Activated CD4-positive, alpha-beta T cell treated with anti-CD3 and anti-CD28 coated beads, Interleukin-2, amount 50 U/mL, for 4 hours (primary cell): ENCODE measurements around the gene HTT.

Experiments used
- DNase-seq, 2 experiments: peaks; one replicate each; pipeline ENCODE4 v3.0.0-alpha.2; 2020

HTT gene

DNA sequence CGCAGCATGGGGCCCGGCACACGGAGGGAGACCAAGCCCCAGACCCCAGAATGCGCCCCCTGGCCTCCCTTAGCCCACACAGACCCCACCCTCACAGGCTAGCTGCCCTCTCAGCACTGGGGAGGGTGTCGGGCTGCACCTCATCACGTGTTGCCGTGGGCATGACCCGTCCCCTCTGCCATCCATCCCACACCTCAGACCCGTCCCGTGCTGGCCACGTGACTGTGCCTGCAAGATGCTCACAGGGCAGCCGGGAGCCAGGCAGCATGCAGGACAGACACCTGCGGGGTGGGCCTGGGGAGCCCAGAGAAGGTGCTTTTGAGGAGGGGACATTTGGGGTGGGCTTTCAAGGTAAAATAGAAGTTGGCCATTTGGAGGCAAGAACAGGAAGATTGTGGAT, 179.3 kb downstream of the HTT start:
- DNase-seq = no peak

DNA sequence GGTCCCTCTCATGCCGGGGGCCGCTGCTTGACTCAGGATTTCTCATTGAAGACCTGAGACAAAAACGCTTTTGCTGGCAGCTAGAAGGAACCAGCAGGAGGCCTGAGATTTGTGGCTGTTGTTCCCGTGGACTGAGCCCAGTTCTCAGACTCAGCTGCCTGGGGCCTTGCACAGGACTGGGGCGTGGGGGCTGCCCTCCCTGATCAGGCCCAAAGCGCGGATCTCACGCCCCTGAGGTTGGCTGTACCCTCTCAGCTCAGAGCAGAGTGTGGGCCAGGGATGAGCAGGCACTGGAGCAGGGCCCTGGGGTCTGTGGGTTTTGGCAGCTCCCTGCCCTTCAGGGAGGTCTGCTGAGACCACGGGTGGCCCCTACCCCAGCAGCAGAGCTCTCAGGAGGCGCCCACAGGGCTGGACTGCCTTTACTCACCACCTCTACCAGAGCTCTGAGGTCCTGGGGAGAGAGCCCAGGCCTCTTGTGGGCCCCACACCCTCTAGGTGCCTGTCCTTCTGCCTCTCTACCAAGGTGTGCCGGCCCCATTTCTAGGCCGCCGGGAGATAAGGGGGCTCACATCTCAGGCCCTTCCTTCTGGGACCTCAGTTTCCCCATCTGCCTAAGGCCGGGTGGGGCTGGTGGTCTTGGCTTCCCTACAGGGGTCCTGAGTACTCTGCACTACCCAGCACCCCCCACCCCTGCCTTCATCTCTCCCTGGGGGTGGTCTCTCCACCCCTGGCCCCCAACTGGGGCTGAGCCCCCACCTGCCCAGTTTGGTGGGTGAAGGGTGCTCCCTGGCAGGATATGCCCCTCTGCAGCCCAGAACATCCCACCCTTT, 180.0 kb downstream of the HTT start:
- no peak for DNase-seq

DNA sequence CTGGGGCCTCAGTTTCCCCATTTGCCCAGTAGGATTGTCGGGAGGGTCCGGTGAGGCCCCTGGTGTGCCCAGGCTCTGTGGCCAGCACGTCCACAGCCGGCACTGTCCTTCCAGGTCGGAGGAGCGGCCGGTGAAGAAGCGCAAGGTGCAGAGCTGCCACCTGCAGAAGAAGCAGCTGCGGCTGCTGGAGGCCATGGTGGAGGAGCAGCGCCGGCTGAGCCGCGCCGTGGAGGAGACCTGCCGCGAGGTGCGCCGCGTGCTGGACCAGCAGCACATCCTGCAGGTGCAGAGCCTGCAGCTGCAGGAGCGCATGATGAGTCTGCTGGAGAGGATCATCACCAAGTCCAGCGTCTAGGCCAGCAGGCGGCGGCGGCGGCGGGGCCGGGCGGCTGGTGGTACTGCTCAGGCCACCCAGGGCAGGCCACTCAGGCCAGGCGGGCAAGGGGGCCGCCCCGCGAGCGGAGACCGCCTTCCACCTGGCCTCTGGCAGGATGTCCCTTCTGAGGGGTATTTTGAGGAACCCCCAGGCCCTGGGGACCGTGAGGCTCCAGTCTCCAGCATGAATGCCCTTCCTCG, 181.2 kb downstream of the HTT start:
- no peak for DNase-seq

DNA sequence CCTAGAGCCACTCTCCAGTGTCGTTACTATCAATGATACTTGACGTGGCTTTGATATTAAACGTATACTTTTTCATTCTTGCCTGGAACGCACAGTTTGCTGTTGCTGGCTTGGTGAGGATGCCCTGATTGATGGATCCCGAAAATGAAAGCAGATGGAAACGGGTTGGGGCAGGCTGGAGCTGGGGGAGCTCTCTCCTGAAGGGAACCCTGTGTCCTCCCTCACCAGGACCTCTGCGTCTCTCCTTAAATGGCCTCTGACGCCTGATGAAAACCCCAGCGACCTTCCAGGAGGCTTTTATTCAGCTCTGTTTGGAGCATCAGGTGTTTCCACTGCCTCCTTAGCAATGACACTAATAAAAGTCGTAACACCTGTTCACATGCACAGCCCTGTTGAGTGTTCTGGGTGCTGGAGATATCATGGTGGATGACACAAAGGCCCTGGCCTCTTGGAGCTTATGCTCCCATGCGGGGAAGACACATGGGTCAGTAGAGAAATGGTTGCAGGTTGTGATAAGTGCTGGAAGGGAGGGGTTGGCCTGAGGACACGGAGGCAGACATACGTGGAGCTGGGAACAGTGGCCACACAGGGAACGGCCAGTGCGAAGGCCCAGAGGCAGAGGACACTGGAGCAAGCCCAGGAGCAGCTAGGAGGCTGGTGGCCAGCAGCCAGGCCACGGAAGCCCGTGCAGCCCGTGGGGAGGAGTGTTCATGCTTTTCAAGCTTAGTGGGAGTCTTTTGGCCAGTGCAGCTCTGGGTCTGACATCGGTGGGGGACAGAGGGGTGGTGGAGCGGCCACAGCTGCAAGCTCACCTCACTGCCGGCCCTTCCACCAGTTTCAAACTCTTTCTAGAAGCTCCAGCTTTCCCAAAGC, 182.0 kb downstream of the HTT start:
- DNase-seq = no peak

DNA sequence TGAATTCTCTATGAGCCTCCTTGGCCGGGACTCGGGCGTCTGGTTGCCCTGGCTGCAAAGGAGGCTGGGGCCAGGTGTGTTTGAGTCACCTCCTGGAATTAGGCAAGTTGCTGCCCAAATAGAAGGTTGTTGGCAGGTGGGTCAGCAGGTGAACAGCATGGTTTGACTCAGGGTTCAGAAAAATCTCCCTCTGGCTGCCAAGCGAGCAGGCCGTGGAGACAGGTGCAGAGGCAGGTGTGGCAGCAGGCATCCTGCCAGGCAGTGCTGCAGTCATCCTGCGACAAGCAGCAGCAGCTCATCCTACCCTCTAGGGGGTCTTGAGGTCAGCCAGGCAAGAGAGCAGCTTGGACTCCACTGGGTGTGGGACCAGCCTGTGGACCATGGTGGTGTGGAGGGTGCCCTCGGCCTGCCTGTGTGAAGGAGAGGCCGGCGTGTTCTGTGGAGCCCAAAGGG, 182.6 kb downstream of the HTT start:
- DNase-seq = no peak

DNA sequence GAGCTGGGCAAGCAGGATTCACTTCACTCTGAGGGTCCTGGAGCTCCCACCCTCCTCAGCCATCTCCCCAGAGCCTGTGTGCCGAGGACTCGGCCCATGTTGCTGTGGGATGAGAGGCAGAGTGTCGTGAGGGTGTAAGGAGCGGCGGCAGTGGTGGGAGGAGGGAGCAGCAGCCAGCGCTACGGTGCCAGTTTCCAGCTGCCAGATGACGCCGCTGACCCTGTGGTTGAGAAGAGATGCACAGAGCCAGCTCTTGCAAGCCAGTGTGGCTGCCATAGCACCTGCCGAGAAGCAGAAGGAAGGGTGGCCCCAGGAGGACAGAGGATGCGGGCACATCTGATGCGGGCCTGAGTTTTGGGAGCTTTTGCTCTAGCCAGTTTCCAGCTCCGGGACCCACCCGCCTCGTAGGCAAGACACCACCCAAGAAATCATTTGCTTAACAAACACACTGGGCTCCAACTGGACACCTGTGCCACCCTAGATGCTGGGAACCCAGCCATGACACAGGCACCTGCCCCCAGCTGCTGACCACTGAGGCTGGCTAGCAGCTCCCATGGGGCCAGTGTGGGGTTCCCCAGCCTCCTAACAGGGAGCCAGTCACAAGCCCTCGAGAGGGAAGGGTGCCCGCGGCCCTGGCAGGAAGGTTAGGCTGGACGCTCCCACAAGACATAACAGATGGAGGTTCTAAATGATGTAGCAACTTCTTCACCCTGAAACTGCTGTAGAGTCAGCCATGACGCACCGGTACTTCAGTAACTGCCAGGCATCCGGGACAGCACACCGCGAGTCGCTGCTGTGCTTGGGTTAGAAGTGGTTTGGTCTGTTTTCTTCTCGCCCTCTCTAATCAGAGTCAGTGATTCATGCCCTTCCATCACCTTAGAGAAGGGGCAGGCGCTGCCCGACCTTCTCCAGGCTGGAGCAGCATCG, 183.3 kb downstream of the HTT start:
- DNase-seq = no peak

DNA sequence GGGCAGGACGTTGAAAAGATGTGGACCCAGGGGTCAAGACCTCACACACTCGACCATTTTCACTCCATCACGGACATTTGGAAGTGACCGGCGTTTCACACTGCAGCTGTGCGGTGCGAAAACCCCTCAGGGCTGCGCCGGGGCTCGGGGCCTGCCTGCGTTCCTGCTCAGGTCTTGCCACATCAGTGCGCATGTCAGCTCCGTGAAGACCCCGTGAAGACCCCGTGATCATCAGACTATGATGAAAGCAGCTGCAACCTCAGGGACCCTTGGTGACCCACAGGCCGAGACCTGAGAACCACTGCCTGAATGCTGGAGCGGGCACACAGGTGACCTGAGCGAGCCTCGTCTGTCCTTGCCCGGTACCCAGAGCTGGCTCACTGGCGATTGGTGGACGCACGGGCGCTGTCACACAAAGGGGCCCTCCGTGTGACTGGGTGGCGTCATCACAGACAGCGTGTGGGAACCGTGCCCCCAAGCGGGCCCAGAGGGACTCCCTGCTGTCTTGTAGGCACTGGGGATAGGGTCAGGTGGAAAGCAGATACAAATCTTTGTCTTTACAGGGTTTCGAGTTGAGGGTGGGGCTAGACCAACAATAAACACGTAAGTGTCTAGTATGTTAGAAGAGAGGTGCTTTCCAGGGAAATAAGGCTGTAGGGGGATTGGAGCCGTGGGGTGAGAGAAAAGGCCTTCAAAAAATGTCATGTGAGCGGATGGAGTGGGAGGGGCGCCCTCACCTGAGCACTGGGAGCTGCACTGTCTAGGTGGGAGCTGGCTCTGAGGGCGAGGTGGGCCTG, 187.1 kb downstream of the HTT start:
- DNase-seq = no peak

DNA sequence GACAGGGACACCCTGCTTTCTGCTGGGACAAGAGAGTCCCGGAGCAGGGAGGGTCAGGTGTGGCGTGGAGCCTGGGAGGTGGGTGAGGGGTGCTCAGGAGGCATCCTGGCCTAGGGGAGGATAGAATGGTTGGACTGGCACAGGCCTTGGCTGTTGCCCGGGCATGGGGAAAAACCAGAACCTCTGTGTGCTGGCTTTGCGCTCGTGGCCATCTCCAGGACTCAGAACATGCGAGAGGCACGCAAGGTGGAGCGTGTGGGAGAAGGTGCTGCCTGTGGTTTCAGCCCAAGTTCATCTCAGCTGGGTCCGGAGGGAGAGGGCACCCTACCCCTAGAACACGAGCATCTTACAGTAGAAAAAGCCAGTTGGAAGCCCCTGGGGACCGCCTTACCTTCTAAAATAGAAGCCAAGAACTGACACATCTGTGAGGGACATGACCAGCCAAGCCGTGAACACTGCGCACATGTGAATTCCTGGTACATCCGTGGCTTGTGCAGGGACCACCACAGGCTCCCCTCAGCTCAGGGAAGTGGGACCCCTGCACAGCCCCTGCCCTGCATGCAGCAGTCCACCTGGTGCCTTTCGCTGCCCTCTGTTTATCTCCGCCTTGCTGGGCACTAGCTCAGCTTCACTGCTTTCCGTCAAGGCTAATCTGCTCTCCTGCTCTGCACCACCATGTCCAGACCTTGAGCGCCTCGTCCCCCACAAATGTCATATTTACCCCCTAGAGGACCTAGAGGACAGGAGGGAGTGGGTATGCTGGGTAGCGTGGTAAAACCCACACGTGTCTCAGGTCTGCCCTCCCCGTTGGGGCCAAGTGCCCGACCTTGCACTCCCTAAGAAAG, 187.9 kb downstream of the HTT start:
- DNase-seq = no peak

DNA sequence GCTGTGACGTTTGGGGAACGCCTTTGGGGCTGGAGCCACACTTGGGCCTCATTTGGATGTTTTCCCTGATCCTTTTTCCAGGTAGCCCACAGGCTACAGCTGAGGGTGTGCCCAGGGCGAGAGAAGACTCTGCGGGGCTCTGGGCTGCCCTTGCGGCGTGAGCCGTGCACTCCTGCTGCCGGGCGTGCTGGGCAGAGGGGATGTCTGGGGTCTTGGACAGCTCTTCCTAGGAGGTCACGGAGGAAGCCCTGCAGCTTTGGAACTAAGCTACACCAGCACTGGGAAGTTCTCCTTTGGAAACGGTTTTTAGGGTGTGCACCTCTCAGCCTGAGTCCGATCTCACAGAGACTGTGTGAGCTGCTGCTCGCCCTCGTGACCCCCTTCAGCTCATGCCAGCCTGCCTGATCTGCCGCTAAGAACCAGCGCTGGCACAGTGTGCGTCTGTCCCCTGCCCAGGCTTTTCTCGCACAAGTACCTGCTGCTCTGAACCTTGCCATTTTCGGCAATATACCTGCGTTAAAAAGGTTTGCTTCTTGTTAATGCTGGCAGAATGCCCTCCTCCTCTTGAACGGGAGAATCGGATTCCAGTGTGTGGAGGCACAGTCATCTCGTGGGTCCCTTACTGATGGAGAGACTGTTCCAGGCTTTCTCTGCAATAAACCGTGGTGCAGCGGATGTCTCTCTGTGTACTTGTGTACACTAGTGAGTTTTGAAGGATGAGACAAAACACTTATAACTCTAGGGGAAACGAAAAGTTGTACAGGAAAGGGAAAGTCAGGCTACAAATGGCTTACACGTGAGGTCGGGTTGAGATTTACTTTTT, 188.8 kb downstream of the HTT start:
- no peak for DNase-seq

DNA sequence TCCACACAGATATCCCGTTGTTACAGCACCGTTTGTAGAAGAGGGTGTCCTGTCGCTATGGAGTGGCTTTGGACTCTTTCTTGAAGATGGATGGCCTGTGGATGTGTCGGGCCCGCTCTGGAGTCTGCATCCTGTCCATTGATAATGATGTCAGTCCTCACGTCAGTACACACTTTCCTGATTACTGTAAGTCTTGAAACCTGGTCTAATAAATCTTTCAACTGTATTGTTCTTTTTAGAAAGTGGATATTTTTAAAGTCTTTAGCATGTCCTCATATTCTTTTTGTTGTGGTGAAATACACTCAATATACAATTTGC, 189.4 kb downstream of the HTT start:
- DNase-seq = no peak

DNA sequence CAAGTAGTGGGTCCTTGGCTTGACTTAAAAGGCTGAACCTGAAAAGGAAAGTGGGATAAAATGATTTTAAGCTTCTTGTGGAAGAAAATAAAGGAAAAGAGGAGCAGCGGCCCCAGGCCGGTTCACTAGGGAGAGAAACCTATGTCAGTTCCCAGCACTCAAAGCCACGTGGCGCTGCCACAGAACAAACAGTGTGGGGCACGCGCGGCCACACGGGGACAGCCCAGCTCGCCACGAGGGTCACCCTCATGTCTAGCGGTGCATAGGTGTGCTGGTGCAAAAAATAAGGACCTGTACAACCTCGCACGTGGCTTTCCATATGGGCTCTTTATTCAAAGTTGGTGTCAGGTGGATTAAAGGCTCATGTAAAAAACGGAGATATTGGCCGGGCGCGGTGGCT, 191.6 kb downstream of the HTT start:
- DNase-seq = no peak

DNA sequence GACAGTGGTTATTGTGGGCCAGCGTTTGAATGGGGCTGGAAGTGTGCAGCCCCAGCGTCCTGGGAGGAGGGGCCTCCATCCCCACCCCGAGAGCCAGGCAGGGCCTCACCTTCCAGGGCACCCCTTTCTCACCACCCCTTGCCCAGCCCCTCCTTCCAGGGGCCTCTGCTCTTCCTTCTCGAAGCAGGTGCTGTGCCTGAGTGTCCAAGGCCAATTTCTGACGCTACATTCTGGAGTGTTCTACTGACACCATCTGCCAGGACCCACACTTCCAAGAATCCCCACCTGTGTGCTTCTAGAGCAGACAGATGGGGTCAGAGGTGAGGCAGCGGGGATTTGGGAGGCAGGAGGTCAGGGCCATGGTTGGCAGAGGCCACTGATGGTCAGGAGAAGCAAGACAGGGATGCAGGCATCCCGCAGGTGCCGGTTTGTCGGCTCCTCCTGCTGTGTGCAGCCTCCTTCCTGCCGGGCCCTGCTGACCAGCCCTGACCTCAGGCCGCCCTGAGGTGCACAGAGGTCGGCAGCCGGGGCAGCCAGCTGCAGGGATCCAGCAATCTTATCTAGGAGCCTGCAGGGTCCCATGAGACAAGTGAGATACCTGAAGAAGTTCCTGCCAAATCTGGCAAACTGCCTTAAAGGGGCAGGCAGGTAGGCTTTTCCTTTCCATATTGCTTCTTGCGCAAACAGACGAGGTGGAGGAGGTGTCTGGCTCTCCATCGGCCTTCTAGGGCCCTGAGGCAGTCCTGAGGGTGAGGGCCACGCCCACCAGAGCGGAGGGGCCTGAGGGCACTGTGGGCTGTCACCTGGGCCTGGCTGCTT, 193.3 kb downstream of the HTT start:
- DNase-seq = no peak

DNA sequence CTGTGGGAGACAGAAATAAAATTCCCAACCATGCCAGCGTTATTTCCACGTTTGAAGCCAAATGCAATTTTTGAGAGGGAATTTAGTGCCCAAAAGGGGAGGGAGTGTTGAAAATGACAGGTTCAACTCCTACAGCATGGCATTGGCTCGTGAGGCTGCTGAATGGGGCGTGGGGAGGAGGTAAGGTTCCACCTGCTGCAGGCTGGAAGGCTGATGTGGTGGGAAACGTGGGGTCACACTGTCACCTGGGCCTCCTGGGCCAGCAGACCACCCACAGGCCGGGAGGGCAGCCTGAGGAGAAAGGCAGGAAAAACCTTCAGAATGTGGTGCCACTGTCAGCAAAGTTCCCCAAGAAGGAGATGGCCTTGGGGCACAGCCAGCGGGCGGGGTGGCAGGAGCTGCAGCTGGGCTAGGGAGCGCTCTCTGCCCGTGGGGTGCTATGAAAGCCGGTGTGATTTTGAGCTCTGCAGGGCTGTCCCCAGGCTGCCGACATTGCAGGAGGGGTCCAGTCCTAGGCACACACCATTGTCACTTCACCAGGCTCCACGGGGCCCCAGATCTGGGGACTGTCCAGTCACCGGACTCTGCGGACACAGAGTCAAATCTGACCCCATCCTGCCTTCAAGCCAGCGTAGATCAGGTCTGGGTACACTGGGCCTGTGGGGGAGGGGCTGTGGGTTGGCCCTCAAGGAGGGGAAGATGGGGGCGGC, 194.1 kb downstream of the HTT start:
- no peak for DNase-seq

DNA sequence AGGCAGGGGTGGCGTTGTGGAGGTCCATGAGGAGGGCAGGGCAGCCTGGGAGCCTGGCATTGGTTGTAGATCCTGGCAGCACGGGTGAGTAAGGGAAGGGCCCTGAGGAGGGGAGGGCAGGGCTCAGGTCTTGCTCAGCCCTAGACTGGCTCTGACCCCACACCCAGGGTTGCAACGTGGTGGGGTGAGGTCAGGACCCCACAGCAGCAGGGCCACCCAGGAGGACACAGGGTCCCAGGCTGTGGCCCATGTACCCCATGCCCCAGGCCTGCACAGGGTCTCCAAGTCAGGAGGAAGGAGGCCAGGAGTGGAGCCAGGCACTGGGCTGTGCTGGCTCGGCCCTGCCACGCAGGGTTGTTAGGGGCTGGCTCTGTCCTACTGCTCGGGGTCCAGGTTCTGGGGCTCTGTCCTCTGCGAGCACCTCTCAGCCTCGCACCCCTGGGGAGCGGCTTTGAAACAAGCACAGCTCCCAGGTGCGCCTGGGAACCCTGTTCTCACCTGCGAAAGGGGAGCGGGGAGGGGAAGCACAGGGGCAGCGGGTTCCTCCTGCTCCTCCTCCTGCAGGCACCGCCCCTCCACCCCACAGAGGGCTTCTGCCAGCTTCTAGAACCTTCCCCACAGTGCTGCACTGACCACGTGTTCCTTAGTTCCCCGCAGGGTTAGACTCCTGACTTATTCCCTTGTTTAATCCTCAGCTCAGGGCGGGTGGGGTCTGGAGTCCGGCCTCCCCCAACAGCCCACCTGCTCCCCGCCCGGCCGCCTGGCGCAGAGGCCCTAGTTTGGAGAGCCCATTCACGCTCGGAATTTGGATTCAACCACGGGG, 194.8 kb downstream of the HTT start:
- DNase-seq = no peak

DNA sequence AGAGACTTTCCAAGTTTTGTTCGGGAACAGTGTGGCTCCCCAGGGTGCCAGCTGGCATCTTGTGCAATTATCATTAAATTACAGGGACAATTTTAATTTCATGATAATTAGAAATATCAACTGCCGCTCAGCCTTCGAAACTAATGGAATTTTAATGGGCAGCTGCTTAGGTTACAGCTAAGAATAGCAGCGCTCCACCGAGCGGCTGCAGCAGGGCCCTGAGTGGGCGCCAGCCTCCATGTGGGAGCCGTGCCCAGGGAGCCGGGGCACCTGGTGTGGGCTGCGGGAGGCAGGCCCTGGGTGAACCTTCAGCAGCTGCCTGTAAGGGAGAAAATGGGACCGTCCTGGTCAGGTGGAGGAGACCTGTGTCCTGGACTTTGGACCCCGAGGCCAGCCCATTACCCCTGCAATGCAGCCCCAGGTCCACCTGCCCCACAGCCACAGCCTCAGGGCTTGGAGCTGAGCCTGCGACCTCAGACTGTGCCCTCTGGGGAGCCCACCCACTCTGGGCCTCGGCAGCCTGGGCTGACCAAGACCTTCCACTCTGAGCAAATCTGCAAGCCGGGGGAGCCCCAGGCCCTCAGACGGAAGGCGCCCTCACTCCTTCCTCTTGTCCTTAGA, 195.6 kb downstream of the HTT start:
- DNase-seq = no peak

DNA sequence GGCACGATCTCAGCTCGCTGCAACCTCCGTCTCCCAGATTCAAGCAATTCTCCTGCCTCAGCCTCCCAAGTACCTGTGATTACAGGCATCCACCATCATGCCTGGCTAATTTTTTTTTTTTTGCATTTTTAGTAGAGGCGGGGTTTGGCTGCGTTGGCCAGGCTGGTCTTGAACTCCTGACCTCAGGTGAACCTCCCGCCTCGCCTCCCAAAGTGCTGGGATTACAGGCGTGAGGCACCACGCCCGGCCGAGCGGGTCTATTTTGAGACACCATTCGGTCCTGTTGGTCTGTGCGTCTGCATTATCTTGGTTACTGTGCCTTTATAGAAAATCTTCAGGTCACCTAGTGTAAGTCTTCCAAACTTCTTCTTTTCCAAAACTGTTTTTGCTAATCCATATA, 196.7 kb downstream of the HTT start:
- no peak for DNase-seq

DNA sequence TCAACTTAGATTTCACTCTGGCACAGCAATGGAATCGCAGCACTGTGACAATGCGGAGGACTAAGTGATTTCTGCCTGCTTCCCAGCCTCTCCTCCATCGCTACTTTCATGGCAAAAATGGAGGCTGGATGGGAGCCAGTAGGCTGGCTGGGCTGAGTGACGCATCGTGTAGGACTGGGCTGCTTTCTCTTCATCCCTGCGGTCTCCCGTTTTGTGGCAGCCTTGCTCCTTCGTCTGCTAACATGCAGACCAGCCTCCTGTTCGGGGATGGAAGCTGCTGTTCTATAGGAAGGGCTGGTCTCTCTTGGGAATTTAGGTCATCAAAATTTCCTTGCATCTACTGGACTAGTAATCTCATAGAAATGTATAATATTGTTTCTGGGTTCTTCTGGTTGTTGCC, 202.5 kb downstream of the HTT start:
- DNase-seq = no peak
